HEK293 (cell line): ENCODE data around the gene PLAAT2.

ENCODE experiments used
- CTCF ChIA-PET: fragments of 350-600 bp; formaldehyde crosslinking; extraction: SDS; loops from one replicate; lab custom pipeline; 2021; ENCODE audit warnings: antibody characterized with exemption; lab: Yijun Ruan, JAX
- POLR2A ChIA-PET: fragments of 300-600 bp; formaldehyde crosslinking; extraction: SDS; loops from one replicate; lab custom pipeline; 2020; ENCODE audit warnings: antibody characterized with exemption, inconsistent platforms; lab: Yijun Ruan, JAX
- H3K27ac ChIP-seq: fragments of 200-500 bp; sonication (Bioruptor generic); 2 replicates; pipeline ENCODE4 v1.5.1; 2014; ENCODE audit warnings: low read depth, low read length, control low read depth, inconsistent platforms; ENCODE audit errors: extremely low read depth
- H3K36me3 ChIP-seq, 2 experiments: fragments of 200-500 bp in 1 of 2; sonication (Bioruptor generic) in 1 of 2; 1 replicate in 1 of 2; 2 replicates in 1 of 2; pipeline ENCODE4 v1.5.1; 2014 to 2017; ENCODE audit warnings: inconsistent platforms in 2 of 2, low read length in 2 of 2; ENCODE audit not compliant: control insufficient read depth in 2 of 2, insufficient read depth in 1 of 2
- H3K4me1 ChIP-seq: fragments of 200-500 bp; sonication (Bioruptor generic); 2 replicates; pipeline ENCODE4 v1.5.1; 2014; ENCODE audit warnings: mild to moderate bottlenecking, low read length, inconsistent platforms; ENCODE audit not compliant: control insufficient read depth, insufficient read depth
- H3K4me3 ChIP-seq: 2 replicates; pipeline ENCODE4 v1.5.1; 2011; ENCODE audit warnings: low read depth, mild to moderate bottlenecking, control low read depth, low read length, moderate library complexity
- H3K9me3 ChIP-seq: fragments of 200-500 bp; sonication (Bioruptor generic); 2 replicates; pipeline ENCODE4 v1.5.1; 2014; ENCODE audit warnings: low read depth, low read length, inconsistent platforms; ENCODE audit not compliant: control insufficient read depth, insufficient read depth
- BCL11B ChIP-seq: fragments of 450-650 bp; formaldehyde crosslinking; IDR thresholded peaks from 2 replicates; pipeline ENCODE4 v1.5.1; 2016; ENCODE audit warnings: low read depth, missing biosample characterization, missing genetic modification characterization
- SALL2 ChIP-seq: fragments of 450-650 bp; formaldehyde crosslinking; IDR thresholded peaks from 2 replicates; pipeline ENCODE4 v1.5.0; 2017; ENCODE audit warnings: missing biosample characterization, mild to moderate bottlenecking, missing genetic modification characterization, borderline replicate concordance
- SP3 ChIP-seq: fragments of 450-650 bp; formaldehyde crosslinking; IDR thresholded peaks from 2 replicates; pipeline ENCODE4 v1.5.1; 2016; ENCODE audit warnings: missing biosample characterization, missing genetic modification characterization
- YY2 ChIP-seq: fragments of 450-650 bp; formaldehyde crosslinking; IDR thresholded peaks from 2 replicates; pipeline ENCODE4 v1.5.1; 2016; ENCODE audit warnings: missing biosample characterization, missing genetic modification characterization
- ZNF121 ChIP-seq: fragments of 450-650 bp; formaldehyde crosslinking; IDR thresholded peaks from 2 replicates; pipeline ENCODE4 v1.5.1; 2016; ENCODE audit warnings: missing biosample characterization, missing genetic modification characterization
- ZNF133 ChIP-seq: fragments of 450-650 bp; formaldehyde crosslinking; IDR thresholded peaks from 2 replicates; pipeline ENCODE4 v1.5.1; 2016; ENCODE audit warnings: missing biosample characterization, missing genetic modification characterization
- ZNF184 ChIP-seq: fragments of 450-650 bp; IDR thresholded peaks from 2 replicates; pipeline ENCODE4 v1.5.1; 2018; ENCODE audit warnings: missing biosample characterization, mild to moderate bottlenecking, missing genetic modification characterization
- ZNF2 ChIP-seq: fragments of 450-650 bp; formaldehyde crosslinking; IDR thresholded peaks from 2 replicates; pipeline ENCODE4 v1.5.1; 2016; ENCODE audit warnings: missing biosample characterization, missing genetic modification characterization
- ZNF202 ChIP-seq: fragments of 450-650 bp; formaldehyde crosslinking; IDR thresholded peaks from 2 replicates; pipeline ENCODE4 v1.5.1; 2016; ENCODE audit warnings: missing biosample characterization, missing genetic modification characterization, borderline replicate concordance
- ZNF274 ChIP-seq, 2 experiments: fragments of 200-500 bp in 1 of 2; fragments of 450-650 bp in 1 of 2; sonication (Bioruptor generic) in 1 of 2; formaldehyde crosslinking in 1 of 2; IDR thresholded peaks; 2 replicates each; pipeline versions ENCODE4 v1.5.1 to v1.6.1; 2014 to 2016; ENCODE audit warnings: borderline replicate concordance in 1 of 2, inconsistent platforms in 1 of 2, low read length in 1 of 2, missing biosample characterization in 1 of 2, missing genetic modification characterization in 1 of 2
- ZNF324 ChIP-seq: fragments of 450-650 bp; formaldehyde crosslinking; IDR thresholded peaks from 2 replicates; pipeline ENCODE4 v1.5.1; 2016; ENCODE audit warnings: missing biosample characterization, missing genetic modification characterization
- ZNF423 ChIP-seq: fragments of 450-650 bp; formaldehyde crosslinking; IDR thresholded peaks from 2 replicates; pipeline ENCODE4 v1.5.1; 2016; ENCODE audit warnings: missing biosample characterization, missing genetic modification characterization
- ZNF626 ChIP-seq: fragments of 450-650 bp; sonication (Bioruptor Pico); formaldehyde crosslinking; IDR thresholded peaks from 2 replicates; pipeline ENCODE4 v1.5.1; 2018; ENCODE audit warnings: missing biosample characterization, missing genetic modification characterization, inconsistent platforms
- ZNF670 ChIP-seq: fragments of 450-650 bp; formaldehyde crosslinking; IDR thresholded peaks from 2 replicates; pipeline ENCODE4 v1.5.1; 2016; ENCODE audit warnings: missing biosample characterization, missing genetic modification characterization, low read depth
- ZNF791 ChIP-seq: fragments of 450-650 bp; formaldehyde crosslinking; IDR thresholded peaks from 2 replicates; pipeline ENCODE4 v1.5.1; 2016; ENCODE audit warnings: missing biosample characterization, missing genetic modification characterization
- ZSCAN30 ChIP-seq: fragments of 450-650 bp; IDR thresholded peaks from 2 replicates; pipeline ENCODE4 v1.5.1; 2018; ENCODE audit warnings: missing biosample characterization, mild to moderate bottlenecking, missing genetic modification characterization, moderate library complexity
- ZXDB ChIP-seq: fragments of 450-650 bp; formaldehyde crosslinking; IDR thresholded peaks from 2 replicates; pipeline ENCODE4 v1.5.1; 2016; ENCODE audit warnings: missing biosample characterization, missing genetic modification characterization
- TF ChIP-seq, protein P1 (sequence below): fragments of 450-650 bp; formaldehyde crosslinking; IDR thresholded peaks from 2 replicates; pipeline ENCODE4 v1.5.1; 2017; ENCODE audit warnings: missing biosample characterization, missing genetic modification characterization
- TF ChIP-seq, protein P2 (sequence below): fragments of 450-650 bp; formaldehyde crosslinking; IDR thresholded peaks from 2 replicates; pipeline ENCODE4 v1.5.1; 2016; ENCODE audit warnings: missing biosample characterization, missing genetic modification characterization
- TF ChIP-seq, protein P3 (sequence below): fragments of 450-650 bp; formaldehyde crosslinking; IDR thresholded peaks from 2 replicates; pipeline ENCODE4 v1.5.1; 2016; ENCODE audit warnings: missing biosample characterization, missing genetic modification characterization
- TF ChIP-seq, protein P4 (sequence below): fragments of 450-650 bp; formaldehyde crosslinking; IDR thresholded peaks from 2 replicates; pipeline ENCODE4 v1.5.1; 2016; ENCODE audit warnings: missing biosample characterization, missing genetic modification characterization

The PLAAT2 gene

GRCh38 chr11:63520606-63521170 lies 42.5 kb downstream of the PLAAT2 start:
- no peak overlapping the region for H3K4me3 ChIP-seq
- H3K9me3 ChIP-seq: no peaks in the 10 kb centered on the region
- ChIA-PET POLR2A (no interaction called here), CTCF (no interaction called here)
- no peaks in the 10 kb centered on the region for H3K4me1 ChIP-seq
- no peak overlapping the region for H3K27ac ChIP-seq
- TF ChIP-seq ZNF184 (tag by site-specific recombination): no peak
- TF ChIP-seq, protein P1, sequence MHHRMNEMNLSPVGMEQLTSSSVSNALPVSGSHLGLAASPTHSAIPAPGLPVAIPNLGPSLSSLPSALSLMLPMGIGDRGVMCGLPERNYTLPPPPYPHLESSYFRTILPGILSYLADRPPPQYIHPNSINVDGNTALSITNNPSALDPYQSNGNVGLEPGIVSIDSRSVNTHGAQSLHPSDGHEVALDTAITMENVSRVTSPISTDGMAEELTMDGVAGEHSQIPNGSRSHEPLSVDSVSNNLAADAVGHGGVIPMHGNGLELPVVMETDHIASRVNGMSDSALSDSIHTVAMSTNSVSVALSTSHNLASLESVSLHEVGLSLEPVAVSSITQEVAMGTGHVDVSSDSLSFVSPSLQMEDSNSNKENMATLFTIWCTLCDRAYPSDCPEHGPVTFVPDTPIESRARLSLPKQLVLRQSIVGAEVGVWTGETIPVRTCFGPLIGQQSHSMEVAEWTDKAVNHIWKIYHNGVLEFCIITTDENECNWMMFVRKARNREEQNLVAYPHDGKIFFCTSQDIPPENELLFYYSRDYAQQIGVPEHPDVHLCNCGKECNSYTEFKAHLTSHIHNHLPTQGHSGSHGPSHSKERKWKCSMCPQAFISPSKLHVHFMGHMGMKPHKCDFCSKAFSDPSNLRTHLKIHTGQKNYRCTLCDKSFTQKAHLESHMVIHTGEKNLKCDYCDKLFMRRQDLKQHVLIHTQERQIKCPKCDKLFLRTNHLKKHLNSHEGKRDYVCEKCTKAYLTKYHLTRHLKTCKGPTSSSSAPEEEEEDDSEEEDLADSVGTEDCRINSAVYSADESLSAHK: no peak
- TF ChIP-seq YY2 (tag by site-specific recombination): no peak
- no peak for TF ChIP-seq SALL2 (tag by site-specific recombination)
- no peak for TF ChIP-seq ZNF133 (tag by site-specific recombination)
- no peak for TF ChIP-seq ZNF626 (tag by site-specific recombination)
- TF ChIP-seq, all 188 proteins: peak for 0
- H3K36me3 ChIP-seq: no peaks in the 10 kb centered on the region

- ChIA-PET CTCF (no interaction called here), POLR2A (no interaction called here)
- TF ChIP-seq ZSCAN30: no peak
These were observed 44.6 kb downstream of the PLAAT2 start for GRCh38 chr11:63518548-63518947.

GRCh38 chr11:63517156-63517555 lies 46.0 kb downstream of the PLAAT2 start:
- TF ChIP-seq ZNF274 (IDR thresholded peaks at IDR 0.05; ENCODE audit: low read length): no peak
- no peak for TF ChIP-seq ZNF274 (tag by site-specific recombination; IDR thresholded peaks at IDR 0.05; ENCODE audit: borderline replicate concordance)
- TF ChIP-seq ZNF791 (tag by site-specific recombination): no peak
- Histone ChIP-seq H3K4me3 (no peak overlapping the region), H3K4me1 (no peaks in the 10 kb centered on the region), H3K27ac (no peak overlapping the region), H3K9me3 (no peaks in the 10 kb centered on the region), H3K36me3 (no peaks in the 10 kb centered on the region)
- POLR2A ChIA-PET: no interaction called here
- CTCF ChIA-PET: no interaction called here

More at GRCh38 chr11:63518548-63518947, 44.6 kb downstream of the PLAAT2 start:
- H3K4me1 ChIP-seq: no peaks in the 10 kb centered on the region
- H3K4me3 ChIP-seq: no peak overlapping the region
- no peak overlapping the region for H3K27ac ChIP-seq
- no peaks in the 10 kb centered on the region for H3K9me3 ChIP-seq
- H3K36me3 ChIP-seq: no peaks in the 10 kb centered on the region

DNA sequence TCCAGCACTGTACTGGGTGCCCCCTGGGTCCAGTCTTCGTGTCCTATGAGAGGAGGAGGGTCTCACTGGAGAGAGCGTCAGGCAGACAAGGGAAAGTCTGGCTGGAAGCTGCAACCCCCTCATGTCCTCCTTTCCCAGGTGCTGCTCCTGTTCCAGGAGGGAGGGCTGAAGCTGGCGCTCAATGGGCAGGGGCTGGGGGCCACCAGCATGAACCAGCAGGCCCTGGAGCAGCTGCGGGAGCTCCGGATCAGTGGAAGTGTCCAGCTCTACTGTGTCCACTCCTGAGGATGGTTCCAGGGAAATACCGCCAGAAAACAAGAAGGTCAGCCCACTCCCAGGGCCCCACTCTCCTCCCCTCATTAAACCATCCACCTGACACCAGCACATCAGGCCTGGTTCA lies 47.1 kb downstream of the PLAAT2 start:
- no peak for TF ChIP-seq YY2 (tag by site-specific recombination)
- no peak for TF ChIP-seq ZNF2
- TF ChIP-seq, protein P2, sequence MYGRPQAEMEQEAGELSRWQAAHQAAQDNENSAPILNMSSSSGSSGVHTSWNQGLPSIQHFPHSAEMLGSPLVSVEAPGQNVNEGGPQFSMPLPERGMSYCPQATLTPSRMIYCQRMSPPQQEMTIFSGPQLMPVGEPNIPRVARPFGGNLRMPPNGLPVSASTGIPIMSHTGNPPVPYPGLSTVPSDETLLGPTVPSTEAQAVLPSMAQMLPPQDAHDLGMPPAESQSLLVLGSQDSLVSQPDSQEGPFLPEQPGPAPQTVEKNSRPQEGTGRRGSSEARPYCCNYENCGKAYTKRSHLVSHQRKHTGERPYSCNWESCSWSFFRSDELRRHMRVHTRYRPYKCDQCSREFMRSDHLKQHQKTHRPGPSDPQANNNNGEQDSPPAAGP (tag by site-specific recombination): no peak
- no peak for TF ChIP-seq ZNF324
- no peak for TF ChIP-seq BCL11B (tag by site-specific recombination)
- TF ChIP-seq, protein P3, sequence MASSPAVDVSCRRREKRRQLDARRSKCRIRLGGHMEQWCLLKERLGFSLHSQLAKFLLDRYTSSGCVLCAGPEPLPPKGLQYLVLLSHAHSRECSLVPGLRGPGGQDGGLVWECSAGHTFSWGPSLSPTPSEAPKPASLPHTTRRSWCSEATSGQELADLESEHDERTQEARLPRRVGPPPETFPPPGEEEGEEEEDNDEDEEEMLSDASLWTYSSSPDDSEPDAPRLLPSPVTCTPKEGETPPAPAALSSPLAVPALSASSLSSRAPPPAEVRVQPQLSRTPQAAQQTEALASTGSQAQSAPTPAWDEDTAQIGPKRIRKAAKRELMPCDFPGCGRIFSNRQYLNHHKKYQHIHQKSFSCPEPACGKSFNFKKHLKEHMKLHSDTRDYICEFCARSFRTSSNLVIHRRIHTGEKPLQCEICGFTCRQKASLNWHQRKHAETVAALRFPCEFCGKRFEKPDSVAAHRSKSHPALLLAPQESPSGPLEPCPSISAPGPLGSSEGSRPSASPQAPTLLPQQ (tag by site-specific recombination): no peak
- TF ChIP-seq, protein P4, sequence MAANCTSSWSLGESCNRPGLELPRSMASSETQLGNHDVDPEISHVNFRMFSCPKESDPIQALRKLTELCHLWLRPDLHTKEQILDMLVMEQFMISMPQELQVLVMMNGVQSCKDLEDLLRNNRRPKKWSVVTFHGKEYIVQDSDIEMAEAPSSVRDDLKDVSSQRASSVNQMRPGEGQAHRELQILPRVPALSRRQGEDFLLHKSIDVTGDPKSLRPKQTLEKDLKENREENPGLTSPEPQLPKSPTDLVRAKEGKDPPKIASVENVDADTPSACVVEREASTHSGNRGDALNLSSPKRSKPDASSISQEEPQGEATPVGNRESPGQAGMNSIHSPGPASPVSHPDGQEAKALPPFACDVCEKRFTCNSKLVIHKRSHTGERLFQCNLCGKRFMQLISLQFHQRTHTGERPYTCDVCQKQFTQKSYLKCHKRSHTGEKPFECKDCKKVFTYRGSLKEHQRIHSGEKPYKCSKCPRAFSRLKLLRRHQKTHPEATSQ: no peak
- no peak for TF ChIP-seq ZNF423 (tag by site-specific recombination)
- no peak for TF ChIP-seq ZXDB (tag by site-specific recombination)
- TF ChIP-seq ZNF670: no peak
- TF ChIP-seq SP3 (tag by site-specific recombination): no peak
- TF ChIP-seq ZNF202 (tag by site-specific recombination): no peak
- no peak for TF ChIP-seq ZNF121
- no peaks in the 10 kb centered on the region for H3K9me3 ChIP-seq
- ChIA-PET CTCF (no interaction called here), POLR2A (no interaction called here)
- H3K4me3 ChIP-seq: no peak overlapping the region
- H3K36me3 ChIP-seq: no peaks in the 10 kb centered on the region
- H3K4me1 ChIP-seq: no peaks in the 10 kb centered on the region
- H3K27ac ChIP-seq: no peak overlapping the region
